Immature natural killer cell (primary cell): ENCODE data around the gene CSAG3. TPM values are rescaled to one million over a fixed set of nuclear protein-coding genes. Genes with fewer than 3 reads are reported as not detected.
"Not testable (repeated sequence)": the region's sequence is repeated elsewhere in the genome, so short reads cannot be mapped to it uniquely, and the experiment has no call there.

ENCODE experiments used
- DNase-seq, 3 donors: peaks; one replicate each; pipeline ENCODE4 v3.0.0; 2022; ENCODE audit warnings: mixed read lengths in 1 of 3
- H3K27ac Mint-ChIP-seq, 6 donors: one replicate each; pipeline ENCODE4 v1.8.0; 2020; ENCODE audit warnings: mixed read lengths in 6 of 6, mild to moderate bottlenecking in 5 of 6, inconsistent platforms in 4 of 6, moderate library complexity in 3 of 6
- H3K27me3 Mint-ChIP-seq, 3 donors: one replicate each; pipeline ENCODE4 v1.8.0; 2020 to 2021; ENCODE audit warnings: low read depth in 3 of 3, mild to moderate bottlenecking in 3 of 3, mixed read lengths in 3 of 3, moderate library complexity in 3 of 3, inconsistent platforms in 1 of 3
- H3K36me3 Mint-ChIP-seq, 3 donors: one replicate each; pipeline ENCODE4 v1.8.0; 2020; ENCODE audit warnings: mixed read lengths in 3 of 3, inconsistent platforms in 2 of 3, mild to moderate bottlenecking in 2 of 3
- H3K4me1 Mint-ChIP-seq, 2 donors: one replicate each; pipeline ENCODE4 v1.8.0; 2020; ENCODE audit warnings: inconsistent platforms in 2 of 2, mild to moderate bottlenecking in 2 of 2, mixed read lengths in 2 of 2, moderate library complexity in 1 of 2
- H3K4me3 Mint-ChIP-seq, 5 donors: one replicate each; pipeline ENCODE4 v1.8.0; 2020; ENCODE audit warnings: mild to moderate bottlenecking in 5 of 5, mixed read lengths in 5 of 5, inconsistent platforms in 3 of 5, moderate library complexity in 3 of 5
- H3K9me3 Mint-ChIP-seq, 6 donors: one replicate each; pipeline ENCODE4 v1.8.0; 2020; ENCODE audit warnings: mild to moderate bottlenecking in 6 of 6, mixed read lengths in 6 of 6, inconsistent platforms in 4 of 6, moderate library complexity in 3 of 6
- polyA plus RNA-seq, 3 donors: library from polyadenylated mRNA; unstranded; fragments of 300-500 nt; fragmentation: Illumina TruSeq; gene quantifications; one replicate each; pipeline ENCODE4 v1.2.3, GENCODE V29; 2021

The CSAG3 gene
- not detected for polyA plus RNA-seq

DNA sequence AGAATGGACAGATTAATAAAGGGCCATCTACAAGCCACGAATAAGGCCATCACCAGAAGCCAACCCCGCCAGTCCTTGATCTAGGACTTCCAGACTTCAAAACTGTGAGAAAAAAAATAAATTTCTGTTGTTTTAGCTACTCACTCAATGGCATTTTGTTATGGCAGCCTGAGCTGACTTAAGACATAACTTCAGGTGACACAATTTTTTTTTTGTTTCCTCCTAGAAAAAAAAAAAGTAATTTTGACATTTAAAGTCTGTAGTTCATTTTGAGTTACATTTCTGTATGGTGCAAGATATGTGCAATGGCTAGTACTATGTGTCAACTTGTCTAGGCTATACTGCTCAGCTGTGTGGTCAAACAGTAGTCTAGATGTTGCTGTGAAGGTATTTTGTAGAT lies at the start of gene CSAG3:
CSAG3 (plus strand) TSS at position 301 of the 400 bp plus-strand sequence.
- H3K9me3 Mint-ChIP-seq, H3K4me3 Mint-ChIP-seq, H3K4me1 Mint-ChIP-seq, DNase-seq, H3K36me3 Mint-ChIP-seq, H3K27ac Mint-ChIP-seq, H3K27me3 Mint-ChIP-seq: not testable (repeated sequence)

DNA sequence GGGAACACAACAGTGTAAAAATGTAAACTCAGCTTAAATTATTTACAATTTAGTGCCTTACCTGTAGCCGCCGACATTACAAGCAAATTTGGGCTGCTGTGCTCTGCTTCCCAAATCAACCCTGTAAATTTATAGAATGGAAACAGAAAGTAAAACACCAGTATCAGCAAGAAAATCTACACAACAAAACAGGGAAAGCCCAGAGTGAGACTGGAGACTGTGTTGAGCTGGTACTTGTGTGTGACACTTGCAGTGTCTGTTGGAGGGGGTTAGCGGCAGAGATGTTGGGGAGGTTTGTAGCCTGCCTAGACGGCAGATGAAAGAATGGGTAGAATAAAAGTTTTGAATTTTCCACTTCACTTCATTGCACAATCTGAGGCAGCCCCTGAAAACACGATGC lies 45.8 kb upstream of the CSAG3 start:
- not testable (repeated sequence) for H3K36me3 Mint-ChIP-seq, H3K27me3 Mint-ChIP-seq, H3K4me3 Mint-ChIP-seq, DNase-seq, H3K4me1 Mint-ChIP-seq, H3K27ac Mint-ChIP-seq, H3K9me3 Mint-ChIP-seq

GRCh38 chrX:152713815-152714787 lies 44.9 kb upstream of the CSAG3 start, which contains the start of gene MAGEA2B:
Gene MAGEA2B (plus strand): TSS chrX:152714628. CDS start chrX:152717107, 2,479 bp downstream.
- not testable (repeated sequence) for H3K36me3 Mint-ChIP-seq, H3K27me3 Mint-ChIP-seq, H3K27ac Mint-ChIP-seq, DNase-seq, H3K4me1 Mint-ChIP-seq, H3K9me3 Mint-ChIP-seq, H3K4me3 Mint-ChIP-seq

GRCh38 chrX:152725409-152725808 lies 33.6 kb upstream of the CSAG3 start:
- Mint-ChIP-seq H3K27me3 (peaks cover 0 to 16% (median 2%) of the 10 kb centered on the region in 3 donors), H3K36me3 (no peaks in the 10 kb centered on the region), H3K4me3 (no peak overlapping the region), H3K4me1 (no peaks in the 10 kb centered on the region), H3K9me3 (no peaks in the 10 kb centered on the region), H3K27ac (no peak overlapping the region)
- DNase-seq = no peak

DNA sequence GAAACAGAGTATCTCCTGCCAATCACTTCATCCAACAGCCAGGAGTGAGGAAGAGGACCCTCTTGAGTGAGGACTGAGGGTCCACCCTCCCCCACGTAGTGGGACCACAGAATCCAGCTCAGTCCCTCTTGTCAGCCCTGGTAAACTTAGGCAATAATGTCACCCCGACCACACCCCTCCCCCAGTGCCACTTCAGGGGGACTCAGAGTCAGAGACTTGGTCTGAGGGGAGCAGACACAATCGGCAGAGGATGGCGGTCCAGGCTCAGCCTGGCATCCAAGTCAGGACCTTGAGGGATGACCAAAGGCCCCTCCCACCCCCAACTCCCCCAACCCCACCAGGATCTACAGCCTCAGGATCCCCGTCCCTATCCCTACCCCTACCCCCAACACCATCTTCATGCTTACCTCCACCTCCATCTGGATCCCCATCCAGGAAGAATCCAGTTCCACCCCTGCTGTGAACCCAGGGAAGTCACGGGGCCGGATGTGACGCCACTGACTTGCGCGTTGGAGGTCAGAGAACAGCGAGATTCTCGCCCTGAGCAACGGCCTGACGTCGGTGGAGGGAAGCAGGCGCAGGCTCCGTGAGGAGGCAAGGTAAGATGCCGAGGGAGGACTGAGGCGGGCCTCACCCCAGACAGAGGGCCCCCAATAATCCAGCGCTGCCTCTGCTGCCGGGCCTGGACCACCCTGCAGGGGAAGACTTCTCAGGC lies 25.6 kb upstream of the CSAG3 start, which contains the start of the genes CSAG1 and MAGEA12:
CSAG1 (minus strand) TSS at position 461 of the 715 bp plus-strand sequence. CDS start 1,261 bp downstream, outside the sequence.
MAGEA12 (plus strand) TSS at position 497 of the 715 bp plus-strand sequence. CDS start 2,405 bp downstream, outside the sequence.
- Mint-ChIP-seq H3K27me3 (peaks cover 2 to 3% (median 3%) of the 10 kb centered on the region in 3 donors), H3K36me3 (no peaks in the 10 kb centered on the region), H3K9me3 (no peaks in the 10 kb centered on the region), H3K4me3 (no peak within 1 kb of the TSS), H3K27ac (no peak within 1 kb of the TSS), H3K4me1 (no peaks in the 10 kb centered on the region)
- DNase-seq = no peak

DNA sequence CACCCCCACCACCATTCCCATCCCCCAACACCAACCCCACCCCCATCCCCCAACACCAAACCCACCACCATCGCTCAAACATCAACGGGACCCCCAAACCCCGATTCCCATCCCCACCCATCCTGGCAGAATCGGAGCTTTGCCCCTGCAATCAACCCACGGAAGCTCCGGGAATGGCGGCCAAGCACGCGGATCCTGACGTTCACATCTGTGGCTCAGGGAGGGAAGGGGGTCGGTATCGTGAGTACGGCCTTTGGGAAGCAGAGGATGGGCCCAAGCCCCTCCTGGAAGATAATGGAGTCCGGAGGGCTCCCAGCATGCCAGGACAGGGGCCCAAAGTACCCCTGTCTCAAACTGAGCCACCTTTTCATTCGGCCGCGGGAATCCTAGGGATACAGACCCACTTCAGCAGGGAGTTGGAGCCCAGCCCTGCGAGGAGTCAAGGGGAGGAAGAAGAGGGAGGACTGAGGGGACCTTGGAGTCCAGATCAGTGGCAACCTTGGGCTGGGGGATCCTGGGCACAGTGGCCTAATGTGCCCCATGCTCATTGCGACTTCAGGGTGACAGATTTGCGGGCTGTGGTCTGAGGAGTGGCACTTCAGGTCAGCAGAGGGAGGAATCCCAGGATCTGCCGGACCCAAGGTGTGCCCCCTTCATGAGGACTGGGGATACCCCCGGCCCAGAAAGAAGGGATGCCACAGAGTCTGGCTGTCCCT lies 24.7 kb upstream of the CSAG3 start:
- H3K27me3 Mint-ChIP-seq, H3K4me1 Mint-ChIP-seq, DNase-seq, H3K27ac Mint-ChIP-seq, H3K4me3 Mint-ChIP-seq, H3K36me3 Mint-ChIP-seq, H3K9me3 Mint-ChIP-seq: not testable (repeated sequence)

DNA sequence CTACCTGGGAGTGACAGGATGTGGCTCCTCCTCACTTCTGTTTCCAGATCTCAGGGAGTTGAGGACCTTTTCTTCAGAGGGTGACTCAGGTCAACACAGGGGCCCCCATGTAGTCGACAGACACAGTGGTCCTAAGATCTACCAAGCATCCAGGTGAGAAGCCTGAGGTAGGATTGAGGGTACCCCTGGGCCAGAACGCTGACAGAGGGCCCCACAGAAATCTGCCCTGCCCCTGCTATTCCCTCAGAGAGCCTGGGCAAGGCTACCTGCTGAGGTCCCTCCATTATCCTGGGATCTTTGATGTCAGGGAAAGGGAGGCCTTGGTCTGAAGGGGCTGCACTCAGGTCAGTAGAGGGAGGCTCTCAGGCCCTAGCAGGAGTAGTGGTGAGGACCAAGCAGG lies 23.9 kb upstream of the CSAG3 start:
- no peak overlapping the region for H3K27ac Mint-ChIP-seq
- H3K27me3 Mint-ChIP-seq = peaks cover 0 to 3% (median 2%) of the 10 kb centered on the region in 3 donors

DNA sequence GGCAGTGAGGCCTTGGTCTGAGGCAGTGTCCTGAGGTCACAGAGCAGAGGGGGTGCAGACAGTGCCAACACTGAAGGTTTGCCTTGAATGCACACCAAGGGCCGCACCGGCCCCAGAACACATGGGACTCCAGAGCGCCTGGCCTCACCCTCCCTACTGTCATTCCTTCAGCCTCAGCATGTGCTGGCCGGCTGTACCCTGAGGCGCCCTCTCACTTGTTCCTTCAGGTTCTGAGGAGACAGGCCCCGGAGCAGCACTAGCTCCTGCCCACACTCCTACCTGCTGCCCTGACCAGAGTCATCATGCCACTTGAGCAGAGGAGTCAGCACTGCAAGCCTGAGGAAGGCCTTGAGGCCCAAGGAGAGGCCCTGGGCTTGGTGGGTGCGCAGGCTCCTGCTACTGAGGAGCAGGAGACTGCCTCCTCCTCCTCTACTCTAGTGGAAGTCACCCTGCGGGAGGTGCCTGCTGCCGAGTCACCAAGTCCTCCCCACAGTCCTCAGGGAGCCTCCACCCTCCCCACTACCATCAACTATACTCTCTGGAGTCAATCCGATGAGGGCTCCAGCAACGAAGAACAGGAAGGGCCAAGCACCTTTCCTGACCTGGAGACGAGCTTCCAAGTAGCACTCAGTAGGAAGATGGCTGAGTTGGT lies 23.0 kb upstream of the CSAG3 start:
- no peaks in the 10 kb centered on the region for H3K4me1 Mint-ChIP-seq

More for the DNA sequence above, 23.9 kb upstream of the CSAG3 start:
- Mint-ChIP-seq H3K9me3 (no peaks in the 10 kb centered on the region), H3K36me3 (no peaks in the 10 kb centered on the region), H3K4me1 (no peaks in the 10 kb centered on the region), H3K4me3 (no peak overlapping the region)
- DNase-seq = no peak

GRCh38 chrX:152736528-152736927 lies 22.5 kb upstream of the CSAG3 start:
- H3K36me3 Mint-ChIP-seq, H3K4me3 Mint-ChIP-seq, H3K27me3 Mint-ChIP-seq, H3K27ac Mint-ChIP-seq, DNase-seq, H3K9me3 Mint-ChIP-seq, H3K4me1 Mint-ChIP-seq: not testable (repeated sequence)

More for the DNA sequence above, 23.0 kb upstream of the CSAG3 start:
- no peaks in the 10 kb centered on the region for H3K36me3 Mint-ChIP-seq
- H3K27me3 Mint-ChIP-seq = peaks cover 0 to 3% (median 2%) of the 10 kb centered on the region in 3 donors
- DNase-seq = no peak
- no peak overlapping the region for H3K27ac Mint-ChIP-seq
- H3K9me3 Mint-ChIP-seq = no peaks in the 10 kb centered on the region
- no peak overlapping the region for H3K4me3 Mint-ChIP-seq

DNA sequence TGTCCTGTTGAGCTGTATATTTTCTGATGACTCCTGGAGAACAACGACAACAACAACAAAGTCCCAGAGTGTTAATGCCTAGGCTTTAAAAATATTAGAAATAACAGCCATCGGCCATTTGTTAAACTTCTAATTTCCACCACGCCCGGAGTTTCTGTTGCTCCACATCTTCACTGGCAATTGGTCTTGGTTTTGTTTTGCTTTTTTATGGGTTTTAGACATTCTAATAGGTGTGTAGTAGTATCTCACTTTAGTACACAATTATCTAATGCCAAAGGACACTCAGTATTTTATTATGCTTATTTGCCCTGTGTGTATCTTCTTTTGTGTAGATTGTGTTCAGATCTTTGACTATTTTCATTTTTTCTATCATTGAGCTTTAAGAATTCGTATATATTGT lies 20.5 kb upstream of the CSAG3 start:
- H3K9me3 Mint-ChIP-seq = no peaks in the 10 kb centered on the region
- H3K27ac Mint-ChIP-seq = no peak overlapping the region
- no peaks in the 10 kb centered on the region for H3K36me3 Mint-ChIP-seq
- H3K4me3 Mint-ChIP-seq = no peak overlapping the region
- no peak for DNase-seq
- H3K27me3 Mint-ChIP-seq = peaks cover 0 to 4% (median 2%) of the 10 kb centered on the region in 3 donors
- H3K4me1 Mint-ChIP-seq = no peaks in the 10 kb centered on the region

- not testable (repeated sequence) for H3K36me3 Mint-ChIP-seq, H3K9me3 Mint-ChIP-seq, DNase-seq, H3K27me3 Mint-ChIP-seq, H3K4me1 Mint-ChIP-seq, H3K27ac Mint-ChIP-seq, H3K4me3 Mint-ChIP-seq
These were observed 5.0 kb upstream of the CSAG3 start, which contains the start of gene MAGEA2 for GRCh38 chrX:152753686-152754650. Gene MAGEA2 (minus strand): TSS chrX:152753842. CDS start chrX:152751363, 2,479 bp downstream.

- not testable (repeated sequence) for H3K27ac Mint-ChIP-seq, H3K9me3 Mint-ChIP-seq, DNase-seq, H3K4me3 Mint-ChIP-seq, H3K4me1 Mint-ChIP-seq, H3K27me3 Mint-ChIP-seq, H3K36me3 Mint-ChIP-seq
These were observed 4.1 kb upstream of the CSAG3 start for GRCh38 chrX:152754871-152755270.
